Astrocyte (in vitro differentiated cells and primary cell): ENCODE results near the gene RALGDS.

Experiments used
- EZH2 ChIP-seq: IDR thresholded peaks from 2 replicates; pipeline ENCODE4 v1.6.1; 2012; ENCODE audit warnings: mild to moderate bottlenecking, low read length, inconsistent platforms; ENCODE audit not compliant: insufficient read depth
- TF ChIP-seq, protein P1 (sequence below): IDR thresholded peaks from 2 replicates; pipeline ENCODE4 v1.5.1; 2011; ENCODE audit warnings: low read depth, mild to moderate bottlenecking, inconsistent platforms, low read length, moderate library complexity; ENCODE audit not compliant: insufficient read depth

- TF ChIP-seq, protein P1, sequence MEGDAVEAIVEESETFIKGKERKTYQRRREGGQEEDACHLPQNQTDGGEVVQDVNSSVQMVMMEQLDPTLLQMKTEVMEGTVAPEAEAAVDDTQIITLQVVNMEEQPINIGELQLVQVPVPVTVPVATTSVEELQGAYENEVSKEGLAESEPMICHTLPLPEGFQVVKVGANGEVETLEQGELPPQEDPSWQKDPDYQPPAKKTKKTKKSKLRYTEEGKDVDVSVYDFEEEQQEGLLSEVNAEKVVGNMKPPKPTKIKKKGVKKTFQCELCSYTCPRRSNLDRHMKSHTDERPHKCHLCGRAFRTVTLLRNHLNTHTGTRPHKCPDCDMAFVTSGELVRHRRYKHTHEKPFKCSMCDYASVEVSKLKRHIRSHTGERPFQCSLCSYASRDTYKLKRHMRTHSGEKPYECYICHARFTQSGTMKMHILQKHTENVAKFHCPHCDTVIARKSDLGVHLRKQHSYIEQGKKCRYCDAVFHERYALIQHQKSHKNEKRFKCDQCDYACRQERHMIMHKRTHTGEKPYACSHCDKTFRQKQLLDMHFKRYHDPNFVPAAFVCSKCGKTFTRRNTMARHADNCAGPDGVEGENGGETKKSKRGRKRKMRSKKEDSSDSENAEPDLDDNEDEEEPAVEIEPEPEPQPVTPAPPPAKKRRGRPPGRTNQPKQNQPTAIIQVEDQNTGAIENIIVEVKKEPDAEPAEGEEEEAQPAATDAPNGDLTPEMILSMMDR = no peak
- no peak for TF ChIP-seq EZH2
Observed at GRCh38 chr9:133165452-133165730, 44.4 kb upstream of the RALGDS start.
